NB4 (cell line): ENCODE data around the gene CROCC.

Source experiments
- MYC ChIP-seq: IDR thresholded peaks from 2 replicates; pipeline ENCODE4 v1.6.1; 2011; ENCODE audit warnings: low read depth, low read length
- POLR2A ChIP-seq: IDR thresholded peaks from 2 replicates; pipeline ENCODE4 v1.6.1; 2011; ENCODE audit warnings: mild to moderate bottlenecking; ENCODE audit not compliant: insufficient read length; ENCODE audit errors: extremely low read depth
- TF ChIP-seq, protein P1 (sequence below): IDR thresholded peaks from one replicate; pipeline ENCODE4 v1.5.1; 2012; ENCODE audit warnings: low read depth, low read length

DNA sequence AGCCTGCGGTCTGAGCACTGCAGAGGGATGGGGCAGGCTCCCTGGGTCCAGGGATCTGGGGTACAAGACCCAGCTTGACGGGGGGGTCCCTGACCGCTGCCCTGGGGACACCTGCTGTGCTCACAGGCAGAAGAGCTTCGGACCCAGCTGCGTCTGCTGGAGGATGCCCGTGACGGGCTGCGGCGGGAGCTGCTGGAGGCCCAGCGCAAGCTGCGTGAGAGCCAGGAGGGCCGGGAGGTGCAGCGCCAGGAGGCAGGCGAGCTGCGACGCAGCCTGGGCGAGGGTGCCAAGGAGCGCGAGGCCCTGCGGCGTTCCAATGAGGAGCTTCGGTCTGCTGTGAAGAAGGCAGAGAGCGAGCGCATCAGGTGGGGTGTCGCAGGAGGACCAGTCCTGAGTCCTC, 33.5 kb downstream of the CROCC start:
- TF ChIP-seq, protein P1, sequence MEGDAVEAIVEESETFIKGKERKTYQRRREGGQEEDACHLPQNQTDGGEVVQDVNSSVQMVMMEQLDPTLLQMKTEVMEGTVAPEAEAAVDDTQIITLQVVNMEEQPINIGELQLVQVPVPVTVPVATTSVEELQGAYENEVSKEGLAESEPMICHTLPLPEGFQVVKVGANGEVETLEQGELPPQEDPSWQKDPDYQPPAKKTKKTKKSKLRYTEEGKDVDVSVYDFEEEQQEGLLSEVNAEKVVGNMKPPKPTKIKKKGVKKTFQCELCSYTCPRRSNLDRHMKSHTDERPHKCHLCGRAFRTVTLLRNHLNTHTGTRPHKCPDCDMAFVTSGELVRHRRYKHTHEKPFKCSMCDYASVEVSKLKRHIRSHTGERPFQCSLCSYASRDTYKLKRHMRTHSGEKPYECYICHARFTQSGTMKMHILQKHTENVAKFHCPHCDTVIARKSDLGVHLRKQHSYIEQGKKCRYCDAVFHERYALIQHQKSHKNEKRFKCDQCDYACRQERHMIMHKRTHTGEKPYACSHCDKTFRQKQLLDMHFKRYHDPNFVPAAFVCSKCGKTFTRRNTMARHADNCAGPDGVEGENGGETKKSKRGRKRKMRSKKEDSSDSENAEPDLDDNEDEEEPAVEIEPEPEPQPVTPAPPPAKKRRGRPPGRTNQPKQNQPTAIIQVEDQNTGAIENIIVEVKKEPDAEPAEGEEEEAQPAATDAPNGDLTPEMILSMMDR: no peak
- no peak for TF ChIP-seq MYC
- TF ChIP-seq POLR2A: no peak
